CD4-positive, alpha-beta T cell treated with Interleukin-1 beta for 1 hour (primary cell): ENCODE data around the gene PIGR.

Experiments used
- DNase-seq, 2 donors: peaks; one replicate each; pipeline ENCODE4 v3.0.0-alpha.2; 2020 to 2022

PIGR gene

DNA sequence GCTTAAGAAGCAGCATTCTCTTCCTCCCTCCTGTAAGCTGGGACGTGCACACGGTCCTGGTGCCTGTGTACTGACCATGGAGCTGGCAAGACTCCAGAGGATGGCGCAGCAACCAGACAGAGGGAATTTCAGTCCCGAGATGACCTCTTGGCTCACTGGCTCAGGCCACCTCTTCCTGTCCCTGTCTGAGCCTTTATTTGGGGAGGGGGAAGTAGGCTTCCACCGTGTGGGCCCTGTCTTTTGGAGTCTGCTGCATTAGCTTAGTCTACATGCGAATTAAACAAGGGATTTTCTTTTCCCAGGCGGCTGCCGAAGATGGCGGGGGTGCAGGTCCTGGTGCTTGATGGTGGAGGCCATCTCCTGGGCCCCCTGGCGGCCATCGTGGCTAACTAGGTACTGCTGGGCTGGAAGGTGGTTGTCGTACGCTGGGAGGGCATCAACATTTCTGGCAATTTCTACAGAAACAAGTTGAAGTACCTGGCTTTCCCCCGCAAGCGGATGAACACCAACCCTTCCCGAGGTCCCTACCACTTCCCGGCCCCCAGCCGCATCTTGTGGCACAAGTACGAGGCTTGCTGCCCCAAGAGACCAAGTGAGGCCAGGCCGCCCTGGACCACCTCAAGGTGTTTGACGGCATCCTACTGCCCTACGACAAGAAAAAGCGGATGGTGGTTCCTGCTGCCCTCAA lies 38.8 kb downstream of the PIGR start:
- no peak for DNase-seq

DNA sequence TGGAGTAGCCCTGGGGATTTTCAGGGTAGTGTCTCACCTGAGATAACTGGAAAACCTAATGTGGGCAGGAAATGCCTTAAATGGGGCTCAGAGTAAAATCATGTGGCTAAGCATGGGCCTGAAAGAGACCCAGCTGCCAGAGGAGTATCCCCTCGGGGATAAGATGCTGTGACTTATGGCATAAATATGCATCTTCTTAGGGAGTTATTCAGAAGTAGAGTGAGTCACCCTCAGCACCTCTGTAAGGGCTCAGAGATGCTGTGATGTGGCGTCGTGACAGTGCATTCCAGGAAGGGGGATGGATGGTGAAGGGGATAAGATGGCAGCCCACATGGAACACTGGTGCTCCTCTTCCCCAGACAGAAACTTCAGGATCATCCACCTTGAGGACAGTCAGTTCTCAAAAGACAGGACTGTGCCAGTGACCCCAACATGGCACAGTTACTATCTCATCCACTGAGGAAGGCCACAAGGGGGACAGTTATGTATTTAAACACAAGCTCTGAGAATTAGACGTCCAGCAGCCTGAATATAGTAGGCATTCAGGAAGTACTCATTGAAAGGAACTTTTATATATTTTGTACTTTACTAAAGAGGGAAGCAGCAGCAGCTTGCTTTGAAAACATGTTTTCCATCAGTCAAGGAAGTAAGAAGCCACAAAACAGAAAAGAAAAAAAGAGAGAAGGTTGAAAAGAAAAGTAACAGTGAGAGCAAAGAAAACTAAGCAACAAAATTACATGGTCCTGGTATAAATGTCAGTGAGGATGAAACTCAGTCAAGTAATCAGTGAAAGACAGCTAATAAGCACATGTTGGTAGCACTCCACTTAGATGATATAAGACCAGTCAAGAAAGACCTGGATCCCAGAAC lies 40.7 kb downstream of the PIGR start:
- DNase-seq: peak in 1 of 2 donors; percentile 11

DNA sequence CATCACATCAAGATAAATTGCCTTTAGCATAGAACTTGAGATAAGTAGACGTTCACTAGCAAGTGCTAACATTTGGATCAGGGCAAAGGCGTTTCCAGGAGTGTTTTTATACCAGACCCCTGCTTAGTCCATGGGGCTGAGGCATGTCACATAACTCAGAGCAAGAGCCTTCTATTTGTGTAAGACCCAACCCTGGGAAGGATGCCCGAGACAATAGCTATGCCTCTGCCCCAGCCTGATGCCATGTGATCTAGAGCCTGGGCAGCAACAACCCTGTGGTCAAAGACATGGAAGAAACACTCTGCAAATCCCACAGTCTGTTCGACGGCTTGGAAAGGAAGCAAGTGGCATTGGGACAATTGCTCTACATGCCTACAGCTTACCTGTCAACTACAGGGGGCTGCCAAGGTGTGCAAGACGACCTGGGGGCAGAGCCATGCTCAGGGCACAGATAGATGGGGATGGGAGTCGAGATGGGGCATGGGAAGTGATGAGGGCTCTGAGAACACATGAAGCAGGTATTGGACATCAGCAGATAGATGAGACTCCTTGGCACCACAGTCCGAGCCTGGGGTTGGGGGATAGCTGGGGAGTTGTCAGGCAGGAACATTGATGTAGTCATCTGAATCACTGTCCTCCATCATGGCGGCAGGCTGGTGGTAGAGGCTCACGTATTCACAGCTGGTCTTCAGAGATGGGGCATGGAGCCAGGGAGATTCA lies 41.7 kb downstream of the PIGR start:
- DNase-seq: no peak

DNA sequence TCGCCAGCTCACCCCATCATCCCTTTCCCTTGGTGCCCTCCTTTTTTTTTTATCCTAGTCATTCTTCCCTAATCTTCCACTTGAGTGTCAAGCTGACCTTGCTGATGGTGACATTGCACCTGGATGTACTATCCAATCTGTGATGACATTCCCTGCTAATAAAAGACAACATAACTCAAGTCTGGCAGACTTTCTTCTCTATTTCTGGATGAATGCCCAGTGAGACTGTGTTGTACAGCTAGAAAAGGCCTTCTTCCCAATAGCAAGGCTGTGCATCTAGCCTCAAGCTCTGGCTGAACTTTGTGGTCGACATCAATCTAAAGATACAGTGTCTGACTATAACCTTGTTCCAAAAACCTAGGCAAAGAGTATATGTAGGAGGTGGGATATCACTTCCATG lies 42.6 kb downstream of the PIGR start:
- DNase-seq: no peak

DNA sequence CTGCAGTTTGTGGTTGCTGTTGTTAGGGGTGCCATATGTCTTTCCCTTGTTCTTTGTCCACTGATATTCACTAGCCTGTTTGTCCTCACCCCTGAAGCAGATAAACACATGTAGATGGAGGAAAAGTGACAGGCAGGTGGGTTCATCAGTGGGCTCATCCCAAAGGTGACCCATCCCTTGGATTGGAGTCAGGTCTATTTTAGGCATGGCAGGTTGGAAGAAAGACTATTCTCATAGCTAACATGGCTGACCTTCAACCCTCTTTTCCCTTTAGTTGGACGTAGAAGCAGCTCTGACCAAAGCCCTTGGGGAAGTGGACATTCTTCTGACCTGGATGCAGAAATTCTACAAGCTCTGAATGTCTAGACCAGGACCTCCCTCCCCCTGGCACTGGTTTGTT lies 43.6 kb downstream of the PIGR start:
- no peak for DNase-seq

DNA sequence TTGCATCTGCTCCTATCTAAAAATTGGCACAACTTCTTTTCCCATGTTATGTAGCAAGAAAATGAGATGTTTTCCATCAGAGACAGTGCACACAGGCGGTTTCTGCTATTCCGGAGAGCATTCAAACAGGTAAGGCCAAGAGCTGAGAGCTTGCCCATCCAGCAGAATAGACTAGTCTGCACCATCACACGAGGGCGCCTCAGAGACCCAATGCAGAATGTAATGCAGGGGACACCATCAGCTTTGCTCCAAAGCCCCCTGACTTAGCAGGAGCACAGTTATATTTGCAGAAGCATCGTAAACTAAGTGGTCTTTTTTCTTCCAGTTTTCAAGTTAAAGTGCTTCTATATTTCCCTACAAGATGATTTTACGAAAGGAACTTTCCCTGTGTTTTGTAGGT lies 44.3 kb downstream of the PIGR start:
- DNase-seq: no peak

DNA sequence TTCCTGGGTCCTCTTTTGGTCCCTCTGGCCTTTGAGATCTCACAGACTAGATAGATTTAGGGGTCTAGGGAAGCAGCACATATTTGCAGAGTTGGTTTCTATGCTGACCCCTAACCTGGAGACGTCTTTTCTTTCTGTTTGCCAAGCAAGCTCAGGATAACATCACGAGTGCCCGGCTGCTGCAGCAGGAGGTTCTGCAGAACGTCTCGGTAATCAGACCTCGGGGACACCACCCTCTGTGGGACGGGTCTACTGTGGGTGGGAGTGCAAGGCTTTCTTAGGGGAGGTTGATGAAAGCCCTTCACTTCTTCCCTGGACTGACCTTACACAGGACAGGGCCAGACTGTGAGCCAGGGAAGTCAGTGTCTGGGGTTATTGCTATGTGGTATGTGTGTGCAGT lies 46.1 kb downstream of the PIGR start:
- no peak for DNase-seq

DNA sequence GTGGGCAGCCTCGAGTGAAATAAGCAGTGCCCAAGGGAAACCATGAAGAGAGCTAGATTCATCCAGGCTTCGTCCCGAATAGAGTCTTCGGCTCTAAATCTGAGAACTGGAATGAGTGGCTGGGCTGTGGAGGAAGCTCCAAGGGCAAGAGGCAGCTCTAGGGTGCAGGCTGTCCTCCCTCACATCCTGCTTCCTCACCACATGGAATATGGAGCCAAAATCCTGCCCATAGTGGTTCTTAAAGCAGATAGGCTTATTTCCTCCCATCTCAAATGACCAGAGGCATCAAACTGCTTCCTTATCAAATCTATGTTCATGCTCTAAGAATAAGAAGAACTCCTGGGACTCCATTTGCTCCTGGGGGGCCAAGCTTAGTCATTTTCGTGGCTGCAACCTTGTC lies 46.5 kb downstream of the PIGR start:
- DNase-seq: no peak

DNA sequence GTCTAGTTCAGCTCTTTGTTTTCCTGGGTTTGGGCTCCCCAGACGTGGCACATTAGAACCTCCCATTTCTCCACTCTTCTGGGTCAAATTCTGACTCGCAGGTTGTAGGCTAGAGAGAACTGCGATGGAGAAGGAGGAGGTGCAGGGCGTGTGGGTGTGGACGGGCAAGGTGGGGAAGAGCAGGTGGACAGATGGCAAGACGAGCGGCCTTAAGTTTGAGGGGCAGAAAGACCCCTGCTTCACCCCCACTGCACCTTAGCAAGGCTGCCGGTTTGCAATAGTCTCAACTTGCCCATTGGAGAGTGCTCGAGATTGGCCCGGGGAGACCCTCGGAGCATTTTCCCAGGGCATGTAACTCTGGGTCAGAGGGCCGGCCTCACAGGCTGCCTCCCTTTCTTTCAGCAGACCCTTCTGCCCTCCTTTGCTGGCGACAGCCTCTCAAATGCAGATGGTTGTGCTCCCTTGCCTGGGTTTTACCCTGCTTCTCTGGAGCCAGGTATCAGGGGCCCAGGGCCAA lies 47.3 kb downstream of the PIGR start:
- no peak for DNase-seq

DNA sequence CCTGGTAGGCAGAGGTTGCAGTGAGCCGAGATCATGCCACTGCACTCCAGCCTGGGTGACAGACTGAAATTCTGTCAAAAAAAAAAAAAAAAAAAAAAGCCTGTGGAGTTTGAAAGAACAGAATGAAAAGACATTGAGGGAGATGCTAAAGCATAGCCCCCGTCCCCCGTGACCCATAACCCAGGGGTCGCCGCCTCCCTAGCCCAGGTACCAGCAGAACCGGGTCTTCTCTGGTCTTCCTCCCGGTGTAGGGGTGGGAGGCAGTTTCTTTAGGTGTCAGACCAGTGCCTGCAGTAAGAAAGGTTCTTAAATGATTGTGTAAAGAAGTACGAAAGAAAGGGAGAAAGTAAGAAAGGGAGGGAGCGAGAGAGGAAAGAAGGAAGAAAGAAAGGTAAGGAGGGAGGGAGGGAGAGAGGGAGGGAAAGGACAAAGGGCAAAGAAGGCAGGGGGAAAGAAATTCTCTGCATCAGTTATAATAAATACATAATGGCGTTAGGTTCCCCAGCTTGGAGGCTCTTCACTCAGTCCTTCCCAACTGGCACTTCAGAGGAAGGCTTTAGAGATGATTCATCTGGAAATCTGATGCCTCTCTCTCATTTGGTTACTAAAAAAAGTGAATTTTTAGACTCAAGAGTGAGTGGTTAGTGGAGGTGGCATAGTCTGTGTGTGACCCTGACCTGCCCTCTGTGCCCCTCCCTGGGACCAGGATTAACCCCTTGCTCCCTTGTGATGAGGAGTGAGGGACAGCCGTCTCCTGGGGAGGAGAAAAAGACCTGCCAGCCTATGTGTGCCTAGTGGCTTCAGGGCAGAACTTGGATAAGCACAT lies 48.0 kb downstream of the PIGR start:
- no peak for DNase-seq

DNA sequence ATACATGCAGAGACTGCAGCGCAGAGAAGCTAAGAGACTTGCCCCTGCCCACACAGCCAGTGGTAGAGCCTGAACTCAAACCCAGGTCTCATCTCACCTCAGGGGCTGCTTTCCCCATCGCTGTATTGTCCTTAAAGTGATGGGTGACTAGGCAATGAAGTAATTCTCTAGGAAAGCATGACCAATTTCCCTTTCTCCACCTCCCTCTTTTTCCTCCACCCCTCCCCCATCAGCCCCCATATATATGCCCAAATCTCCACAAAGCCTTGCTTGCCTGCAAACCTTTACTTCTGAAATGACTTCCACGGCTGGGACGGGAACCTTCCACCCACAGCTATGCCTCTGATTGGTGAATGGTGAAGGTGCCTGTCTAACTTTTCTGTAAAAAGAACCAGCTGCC lies 49.1 kb downstream of the PIGR start, which contains the start of gene IL24:
IL24 (plus strand) TSS at position 269 of the 400 bp plus-strand sequence. CDS start 390 bp downstream, outside the sequence.
- DNase-seq: no peak

DNA sequence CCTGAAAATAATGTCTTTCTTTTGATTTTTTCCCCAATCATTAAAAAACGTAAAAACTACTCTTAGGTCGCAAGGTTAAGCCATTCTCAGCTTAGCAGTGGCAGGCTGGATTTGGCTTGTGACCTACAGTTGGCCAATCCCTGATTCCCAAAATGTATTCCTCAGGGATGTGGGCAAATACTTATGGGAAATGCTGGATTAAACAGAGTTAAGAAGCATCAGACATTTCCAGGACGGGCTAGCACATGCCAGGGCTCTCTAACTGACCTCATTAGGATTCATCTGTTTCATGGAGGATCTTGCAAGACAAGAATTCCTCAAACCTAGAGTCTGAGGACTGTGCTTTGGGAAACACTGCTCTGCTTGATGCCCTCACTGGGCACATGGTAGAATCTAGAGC lies 50.0 kb downstream of the PIGR start:
- DNase-seq: no peak

DNA sequence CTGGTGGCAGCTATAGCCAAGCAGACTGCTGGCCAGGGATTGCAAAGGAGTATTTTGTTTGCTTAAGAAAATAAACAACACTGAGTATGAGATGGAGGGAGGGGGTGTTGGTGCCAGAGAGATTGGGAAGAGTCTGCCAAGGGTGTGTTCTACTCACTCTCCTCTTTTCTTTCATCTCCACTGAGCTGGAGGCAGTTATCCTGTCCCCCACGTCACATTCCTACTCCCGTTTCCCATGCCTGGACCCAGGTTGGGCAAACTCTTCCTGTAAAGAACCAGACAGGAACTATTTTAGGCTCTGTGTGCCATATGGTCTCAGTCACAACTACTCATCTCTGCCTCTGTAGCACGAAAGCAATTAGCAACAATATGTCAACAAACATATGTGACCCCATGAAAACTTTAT lies 50.4 kb downstream of the PIGR start:
- DNase-seq: no peak

DNA sequence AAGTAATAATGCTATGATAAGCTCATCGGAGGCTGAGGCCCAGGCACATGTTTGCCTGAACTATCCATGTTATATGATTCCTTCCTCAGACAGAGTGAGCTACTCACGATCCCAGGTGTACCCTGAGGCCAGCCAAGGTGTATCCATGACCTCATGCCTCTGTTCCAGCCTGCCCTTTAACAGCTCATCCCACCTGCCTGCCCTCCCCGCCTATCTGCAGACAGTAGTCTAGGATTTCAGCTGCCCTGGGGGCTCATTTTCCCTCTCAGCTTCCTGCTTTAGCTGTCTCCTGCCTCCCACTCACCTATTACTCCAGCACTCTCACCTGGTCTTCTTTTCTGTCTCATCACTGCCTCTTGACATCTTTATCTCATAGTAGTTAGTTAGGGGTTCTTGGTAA lies 50.9 kb downstream of the PIGR start:
- DNase-seq: no peak

DNA sequence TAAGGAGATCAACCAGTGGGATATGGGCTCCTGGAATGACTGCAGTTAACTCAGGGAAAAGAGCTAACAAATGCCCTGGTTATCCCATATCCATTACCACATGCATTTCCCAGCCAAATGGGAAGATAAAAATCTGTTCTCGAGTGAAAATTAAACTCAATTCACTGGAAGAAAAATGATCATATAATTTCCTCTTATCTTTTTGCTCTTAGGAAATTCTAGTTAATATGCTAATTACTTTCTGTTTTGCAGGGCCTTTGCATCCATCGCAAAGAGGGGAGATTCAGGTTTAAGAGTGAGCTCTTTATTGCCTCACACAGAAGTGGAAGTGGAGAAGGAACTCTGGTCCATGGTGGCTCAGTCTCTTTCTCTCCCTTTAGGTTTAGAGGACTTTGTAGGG lies 52.9 kb downstream of the PIGR start:
- no peak for DNase-seq

DNA sequence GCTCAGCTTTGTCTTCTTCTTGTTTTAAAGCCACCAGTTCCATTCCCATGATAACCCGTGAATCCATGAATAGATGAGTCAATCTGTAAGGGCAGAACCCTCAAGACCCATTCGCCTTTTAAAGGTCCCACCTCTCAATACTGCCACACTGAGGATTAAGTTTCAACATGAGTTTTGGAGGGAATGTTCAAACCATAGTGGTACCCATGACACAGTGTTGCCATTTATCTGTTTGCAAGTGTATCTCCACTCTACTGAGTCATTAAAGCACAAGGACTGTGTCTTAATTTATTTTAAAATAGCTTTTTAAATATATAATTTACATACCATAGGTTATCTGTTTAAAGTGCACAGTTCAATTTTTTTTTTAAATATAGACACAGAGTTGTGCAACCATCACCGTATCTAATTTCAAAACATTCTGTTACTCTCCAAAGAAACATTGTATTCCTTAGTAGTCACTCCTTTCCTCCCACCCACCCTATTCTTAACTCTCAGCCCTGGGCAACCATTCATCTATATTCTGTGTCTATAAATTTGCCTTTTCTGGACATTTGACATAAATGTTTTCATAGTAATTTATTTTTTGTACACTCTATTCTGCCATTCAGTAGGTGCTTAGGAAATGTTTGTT lies 53.8 kb downstream of the PIGR start:
- no peak for DNase-seq

DNA sequence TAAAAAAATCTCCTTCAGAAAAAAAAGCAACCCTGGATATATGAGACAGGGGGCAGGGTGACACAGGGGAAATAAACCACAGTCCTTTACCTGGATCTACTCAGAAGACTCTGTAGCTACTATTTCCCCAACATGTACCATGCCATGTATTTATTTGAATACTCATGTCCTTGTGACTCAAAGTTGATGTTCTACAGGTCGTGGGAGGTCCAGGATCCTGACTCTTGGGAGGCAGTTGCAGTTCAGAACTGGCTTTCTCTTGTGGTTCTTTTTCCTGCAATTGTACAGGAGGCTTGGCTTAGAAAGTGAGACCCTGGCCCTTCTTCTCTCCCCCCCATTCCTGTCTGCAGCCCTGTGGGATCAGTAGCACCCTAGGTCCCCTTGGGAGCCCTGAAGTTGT lies 54.9 kb downstream of the PIGR start:
- DNase-seq: no peak

DNA sequence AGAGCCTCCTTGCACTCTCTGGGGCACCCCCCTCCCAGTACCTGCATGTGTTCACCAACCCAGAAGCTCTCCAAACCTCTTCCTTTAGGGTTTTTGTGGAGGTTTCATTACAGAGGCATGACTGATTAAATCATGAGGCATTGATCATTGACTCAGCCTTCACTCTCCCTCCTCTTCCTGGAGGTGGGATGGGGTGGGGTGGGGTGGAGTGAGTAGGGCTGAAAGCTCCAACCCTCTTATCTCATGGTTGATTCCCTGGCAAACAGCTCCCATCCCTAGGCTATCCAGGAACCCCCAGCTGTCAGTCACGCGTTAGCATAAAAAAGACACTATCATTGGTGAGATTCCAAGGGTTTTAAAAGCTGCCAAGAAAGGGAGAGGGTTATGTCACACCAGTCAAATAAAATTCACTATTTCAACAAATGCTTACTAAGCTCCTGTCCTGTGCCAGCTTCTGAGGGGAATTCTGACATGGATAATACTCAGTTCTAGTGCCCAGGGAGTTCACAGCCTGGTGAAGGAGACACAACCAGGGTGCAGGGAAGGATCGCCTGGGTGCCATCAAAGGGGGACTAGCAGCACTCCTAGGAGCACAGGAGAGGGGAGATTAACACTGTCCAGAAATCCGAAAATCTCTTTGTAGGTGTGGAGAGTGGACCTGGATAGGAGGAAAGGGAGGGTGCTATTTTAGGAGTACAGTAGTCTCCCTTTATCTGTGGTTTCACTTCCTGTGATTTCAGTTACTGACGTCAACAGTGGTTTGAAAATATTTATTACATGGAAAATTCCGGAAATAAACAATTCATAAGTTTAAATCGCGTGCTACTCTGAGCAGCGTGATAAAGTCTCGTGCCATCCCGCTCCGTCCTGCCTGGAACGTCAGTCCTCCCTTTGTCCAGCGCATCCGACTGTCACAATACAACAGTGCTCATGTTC lies 55.9 kb downstream of the PIGR start:
- DNase-seq: peak; percentile 21 to 22

DNA sequence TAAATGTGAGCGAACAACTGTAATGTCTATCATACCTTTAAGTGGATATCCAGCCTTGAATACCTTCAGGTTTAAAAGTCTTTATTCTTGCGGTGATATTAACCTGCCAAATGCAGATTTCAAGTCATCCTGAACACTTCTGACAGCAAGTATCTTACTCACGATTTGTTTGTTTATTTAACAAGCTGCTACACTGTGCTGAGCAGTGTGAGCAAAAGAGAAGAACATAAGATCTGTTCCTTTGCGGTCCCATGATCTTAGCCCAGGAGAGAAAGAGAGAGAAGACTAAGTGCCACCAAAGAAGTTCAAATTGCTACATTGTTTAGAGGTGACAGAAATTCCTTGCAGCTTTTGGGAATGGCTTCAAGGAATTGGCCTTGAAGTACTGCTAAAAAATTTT lies 58.6 kb downstream of the PIGR start:
- no peak for DNase-seq

DNA sequence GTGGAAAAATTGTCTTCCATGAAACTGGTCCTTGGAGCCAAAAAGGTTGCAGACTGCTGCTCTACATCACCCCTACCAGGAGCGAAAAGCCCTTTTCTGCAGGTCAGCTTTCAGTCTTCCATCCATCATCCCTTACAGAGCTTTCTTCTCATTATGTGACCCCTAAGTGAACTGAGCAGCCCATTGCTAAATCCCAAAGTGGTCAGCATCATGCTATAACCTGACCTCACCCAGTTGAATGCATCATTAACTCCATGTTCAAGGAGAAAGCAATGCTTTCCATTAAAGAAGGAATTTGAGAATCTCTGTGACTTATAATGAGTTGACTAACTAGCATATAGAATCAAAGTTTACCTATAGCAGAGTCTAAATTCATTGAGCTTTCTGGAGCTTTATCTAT lies 59.4 kb downstream of the PIGR start:
- no peak for DNase-seq
